ENCODE measurements around the gene EPAS1. TPM values are rescaled to one million over a fixed set of nuclear protein-coding genes. Genes with fewer than 3 reads are reported as not detected.

The EPAS1 gene
- total and polyA plus RNA-seq, 2 donors: 42.8 to 163 TPM

GRCh38 chr2:46328291-46328690 is 31.1 kb downstream of the EPAS1 start:
- H3K36me3 ChIP-seq (ENCODE audit: insufficient read depth): no peaks in the 10 kb centered on the region
- DNase-seq (ENCODE audit: extremely low spot score): no peak
- WGBS: 83% methylated on average over 1 of the region's 1 CpG
- peaks cover 3% of the 10 kb centered on the region for H3K4me1 ChIP-seq (ENCODE audit: insufficient read depth)
- no peak overlapping the region for H3K4me3 ChIP-seq (ENCODE audit: low read depth, low read length)
- no peak overlapping the region for H3K27ac ChIP-seq (ENCODE audit: low read depth)

GRCh38 chr2:46328829-46329228 is 31.6 kb downstream of the EPAS1 start:
- Histone ChIP-seq H3K4me1 (ENCODE audit: insufficient read depth) (peaks cover 3% of the 10 kb centered on the region), H3K4me3 (ENCODE audit: low read depth, low read length) (no peak overlapping the region), H3K27ac (ENCODE audit: low read depth) (no peak overlapping the region), H3K36me3 (ENCODE audit: insufficient read depth) (no peaks in the 10 kb centered on the region)
- WGBS: 95% methylated on average over 1 of the region's 1 CpG
- DNase-seq (ENCODE audit: extremely low spot score): no peak

- Histone ChIP-seq H3K4me3 (ENCODE audit: low read depth, low read length) (no peak overlapping the region), H3K36me3 (ENCODE audit: insufficient read depth) (no peaks in the 10 kb centered on the region), H3K27ac (ENCODE audit: low read depth) (no peak overlapping the region), H3K4me1 (ENCODE audit: insufficient read depth) (peaks cover 3% of the 10 kb centered on the region)
- DNase-seq (ENCODE audit: extremely low spot score): no peak
- 92% methylated on average over 13 of the region's 13 CpGs for WGBS
Measured at GRCh38 chr2:46329340-46329739, 32.1 kb downstream of the EPAS1 start.

DNA sequence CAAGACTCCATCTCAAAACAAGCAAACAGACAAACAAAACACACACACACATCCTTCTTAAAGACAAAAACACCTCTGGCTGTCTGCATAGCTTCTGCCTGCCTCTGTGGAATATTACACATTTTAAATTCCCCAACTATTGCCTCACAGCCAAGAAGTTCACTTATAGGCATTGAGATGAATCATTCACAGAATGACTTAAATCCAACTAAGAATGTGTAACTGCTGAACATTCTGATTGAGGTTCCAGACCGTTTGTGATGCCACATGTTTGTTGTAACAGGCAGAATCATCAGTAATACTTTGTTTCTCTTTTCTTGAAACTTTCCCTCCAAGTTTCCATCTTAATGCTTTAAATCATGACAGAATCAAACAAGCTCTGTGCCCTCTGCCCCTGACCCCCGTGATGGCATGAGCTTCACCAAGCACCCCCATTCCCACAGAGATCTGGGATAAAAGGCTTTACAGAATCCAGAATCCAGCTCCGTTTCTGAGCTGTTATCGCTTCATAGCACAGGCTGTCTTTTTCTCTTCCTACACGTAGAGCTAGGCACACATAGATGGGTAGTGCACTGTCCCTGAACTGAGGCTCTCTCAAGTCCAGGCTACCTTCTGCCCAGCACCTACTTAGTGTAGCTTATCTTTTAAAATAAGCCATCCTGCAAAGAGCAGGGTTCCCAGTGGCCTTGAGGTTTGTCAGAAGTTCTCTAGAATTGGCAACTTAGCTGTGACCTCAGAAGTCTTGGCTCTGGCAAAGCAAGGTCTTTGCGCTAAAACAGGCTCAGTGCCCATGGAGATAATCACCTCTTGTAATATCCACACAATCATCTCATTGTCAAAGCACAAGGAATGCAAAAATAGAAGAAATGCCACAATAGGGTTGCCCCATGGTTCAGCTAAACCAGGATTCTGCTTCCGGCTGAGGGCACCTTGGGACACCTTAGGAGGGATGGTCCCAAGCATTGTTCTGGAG is 32.9 kb downstream of the EPAS1 start:
- 63% methylated on average over 7 of the region's 7 CpGs for WGBS
- Histone ChIP-seq H3K36me3 (ENCODE audit: insufficient read depth) (no peaks in the 10 kb centered on the region), H3K27ac (ENCODE audit: low read depth) (no peak overlapping the region), H3K4me1 (ENCODE audit: insufficient read depth) (peaks cover 3% of the 10 kb centered on the region), H3K4me3 (ENCODE audit: low read depth, low read length) (no peak overlapping the region)
- no peak for DNase-seq (ENCODE audit: extremely low spot score)

- no peak overlapping the region for H3K27ac ChIP-seq (ENCODE audit: low read depth)
- no peak for DNase-seq (ENCODE audit: extremely low spot score)
- peaks cover 2% of the 10 kb centered on the region for H3K4me1 ChIP-seq (ENCODE audit: insufficient read depth)
- no peaks in the 10 kb centered on the region for H3K36me3 ChIP-seq (ENCODE audit: insufficient read depth)
- no peak overlapping the region for H3K4me3 ChIP-seq (ENCODE audit: low read depth, low read length)
- 67% methylated on average over 8 of the region's 8 CpGs for WGBS
Measured at GRCh38 chr2:46331109-46331766, 34.0 kb downstream of the EPAS1 start.

- Histone ChIP-seq H3K27ac (ENCODE audit: low read depth) (no peak overlapping the region), H3K4me1 (ENCODE audit: insufficient read depth) (peaks cover 2% of the 10 kb centered on the region), H3K36me3 (ENCODE audit: insufficient read depth) (no peaks in the 10 kb centered on the region), H3K4me3 (ENCODE audit: low read depth, low read length) (no peak overlapping the region)
- WGBS: 88% methylated on average over 8 of the region's 8 CpGs
- no peak for DNase-seq (ENCODE audit: extremely low spot score)
Measured at GRCh38 chr2:46332686-46333281, 35.6 kb downstream of the EPAS1 start.

DNA sequence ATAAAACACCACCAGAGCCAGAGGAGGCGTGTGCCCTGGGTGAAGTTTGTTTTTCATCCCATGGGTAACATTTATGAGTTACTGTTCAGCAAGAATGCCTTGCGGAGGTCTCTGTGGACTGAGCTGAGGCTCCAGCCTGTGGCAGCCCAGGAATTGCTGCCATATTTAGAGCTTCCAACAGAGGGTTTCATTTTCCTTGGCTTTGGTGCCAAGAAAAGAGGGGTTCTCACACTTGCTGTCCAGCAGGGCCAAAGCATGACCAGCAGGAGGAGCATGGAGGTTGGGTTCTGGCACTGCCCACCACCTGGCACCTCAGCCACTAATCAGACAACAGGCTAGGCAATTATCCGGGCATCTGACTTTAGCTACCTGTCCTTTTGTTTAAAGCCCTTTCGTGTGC is 36.7 kb downstream of the EPAS1 start:
- peak overlapping the region; percentile 59 for H3K27ac ChIP-seq (ENCODE audit: low read depth)
- no peak for DNase-seq (ENCODE audit: extremely low spot score)
- peaks cover 2% of the 10 kb centered on the region for H3K4me1 ChIP-seq (ENCODE audit: insufficient read depth)
- no peaks in the 10 kb centered on the region for H3K36me3 ChIP-seq (ENCODE audit: insufficient read depth)
- H3K4me3 ChIP-seq (ENCODE audit: low read depth, low read length): no peak overlapping the region
- 93% methylated on average over 4 of the region's 4 CpGs for WGBS

GRCh38 chr2:46334389-46335271 is 37.4 kb downstream of the EPAS1 start:
- DNase-seq (ENCODE audit: extremely low spot score): no peak
- H3K36me3 ChIP-seq (ENCODE audit: insufficient read depth): no peaks in the 10 kb centered on the region
- 46% methylated on average over 6 of the region's 6 CpGs for WGBS
- H3K4me1 ChIP-seq (ENCODE audit: insufficient read depth): peaks cover 2% of the 10 kb centered on the region
- H3K27ac ChIP-seq (ENCODE audit: low read depth): no peak overlapping the region
- H3K4me3 ChIP-seq (ENCODE audit: low read depth, low read length): no peak overlapping the region

- peak; percentile 58 for DNase-seq (ENCODE audit: extremely low spot score)
- no peaks in the 10 kb centered on the region for H3K36me3 ChIP-seq (ENCODE audit: insufficient read depth)
- H3K4me1 ChIP-seq (ENCODE audit: insufficient read depth): peaks cover 5% of the 10 kb centered on the region
- H3K27ac ChIP-seq (ENCODE audit: low read depth): peak overlapping the region; percentile 73
- WGBS: 25% methylated on average over 22 of the region's 22 CpGs
- no peak overlapping the region for H3K4me3 ChIP-seq (ENCODE audit: low read depth, low read length)
Measured at GRCh38 chr2:46335391-46336282, 38.4 kb downstream of the EPAS1 start.

DNA sequence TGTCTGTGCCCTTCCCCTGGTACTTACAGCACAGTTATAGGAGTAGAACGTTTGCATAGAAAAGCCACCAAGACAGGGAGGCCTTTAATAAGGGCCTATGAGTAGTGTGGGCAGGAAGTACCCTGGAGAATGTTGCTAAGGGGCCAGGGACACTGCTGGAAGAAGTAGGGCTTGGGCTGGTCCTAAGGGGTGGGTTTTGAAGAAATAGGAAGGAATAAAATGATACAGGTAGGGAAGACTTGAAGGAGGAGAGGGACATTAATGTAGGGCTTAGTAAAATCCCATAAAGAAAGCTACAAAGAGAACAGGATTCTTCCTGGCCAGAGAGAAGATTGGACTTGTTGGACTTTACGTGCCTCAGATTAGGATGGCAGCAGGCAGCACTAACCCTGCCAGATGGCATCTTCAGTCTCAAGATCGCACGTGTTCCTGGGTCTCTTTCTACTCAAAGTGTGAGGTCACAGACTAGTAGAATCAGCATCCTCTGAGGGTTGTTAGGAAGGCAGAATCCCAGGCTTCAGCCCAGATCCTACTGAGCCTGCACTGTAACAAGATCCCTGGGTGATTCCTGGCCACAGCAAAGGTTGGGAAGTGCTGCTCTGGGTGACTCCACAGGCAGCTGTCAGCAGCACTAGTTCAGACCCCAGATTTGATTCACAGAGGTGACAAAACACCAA is 39.2 kb downstream of the EPAS1 start:
- Histone ChIP-seq H3K4me1 (ENCODE audit: insufficient read depth) (peaks cover 5% of the 10 kb centered on the region), H3K36me3 (ENCODE audit: insufficient read depth) (no peaks in the 10 kb centered on the region), H3K4me3 (ENCODE audit: low read depth, low read length) (no peak overlapping the region), H3K27ac (ENCODE audit: low read depth) (peak overlapping the region; percentile 73)
- DNase-seq (ENCODE audit: extremely low spot score): no peak
- WGBS: 38% methylated on average over 4 of the region's 4 CpGs

DNA sequence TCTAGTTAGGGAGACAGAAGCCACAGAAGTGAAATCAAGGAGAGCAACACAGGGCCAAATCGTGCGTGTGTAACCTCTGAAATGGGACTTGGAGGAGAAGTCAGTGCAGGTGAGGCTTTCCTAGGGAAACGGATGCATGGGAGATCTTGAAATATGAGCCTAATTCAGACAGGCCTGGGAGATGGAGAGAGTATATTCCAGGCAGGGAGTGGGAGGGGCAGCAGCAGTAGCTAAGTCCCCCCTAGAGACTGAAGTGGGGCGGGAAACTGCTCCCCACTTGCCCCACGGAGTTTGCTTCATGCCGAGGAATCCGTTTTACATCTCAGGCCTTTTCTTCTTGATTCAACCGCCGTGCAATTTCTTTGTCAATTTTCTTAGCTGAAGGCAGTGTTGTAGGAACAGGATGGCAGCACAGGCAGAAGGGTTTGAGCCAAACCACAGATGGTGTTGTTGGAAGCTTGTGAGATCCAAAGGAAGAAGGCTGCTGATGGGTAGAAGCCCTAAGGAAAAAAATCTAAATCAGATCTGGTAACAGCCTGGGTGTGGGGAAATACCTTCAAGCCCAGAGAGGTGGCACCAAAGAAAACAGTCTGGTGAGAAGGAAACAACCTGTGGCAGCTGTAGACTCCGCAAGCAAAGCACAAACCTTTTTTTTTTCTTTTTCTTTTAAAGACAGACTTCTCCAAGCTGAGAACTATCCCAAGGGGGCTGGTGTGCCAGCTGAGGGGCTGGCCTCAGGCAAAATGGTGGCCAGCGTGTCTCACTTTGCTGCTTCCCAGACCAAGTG is 40.2 kb downstream of the EPAS1 start:
- peaks cover 5% of the 10 kb centered on the region for H3K4me1 ChIP-seq (ENCODE audit: insufficient read depth)
- H3K27ac ChIP-seq (ENCODE audit: low read depth): no peak overlapping the region
- H3K4me3 ChIP-seq (ENCODE audit: low read depth, low read length): no peak overlapping the region
- WGBS: 84% methylated on average over 11 of the region's 11 CpGs
- no peaks in the 10 kb centered on the region for H3K36me3 ChIP-seq (ENCODE audit: insufficient read depth)
- DNase-seq (ENCODE audit: extremely low spot score): no peak

Data from urinary bladder (tissue), 4 donors.